T-helper 2 cell treated with Interferon-gamma antibody and Interleukin-4, amounts not matched to agents 100 ng/mL and 5 ng/mL, for 36 hours (primary cell): ENCODE results near the gene THPO. TPM values are rescaled to one million over a fixed set of nuclear protein-coding genes. Genes with fewer than 3 reads are reported as not detected.

Experiments used
- intact Hi-C: fragments of 100-400 bp; cut with micrococcal nuclease; formaldehyde crosslinking; loops from one replicate; pipeline ENCODE4 v1.15.1; 2023
- total RNA-seq: library from RNA; stranded (reverse); gene quantifications from 2 replicates; pipeline ENCODE4 v1.2.3, GENCODE V29; 2022

The THPO gene
- total RNA-seq, 1 donor from 2014 or later: not detected

GRCh38 chr3:184384856-184385422 lies 6.9 kb upstream of the THPO start:
- intact Hi-C loops: no loop called here

- intact Hi-C loops: no loop called here
Measured at GRCh38 chr3:184384342-184384741, 6.3 kb upstream of the THPO start.

- intact Hi-C loops: no loop called here
Measured at GRCh38 chr3:184383033-184383740, 5.2 kb upstream of the THPO start.

GRCh38 chr3:184382326-184383032 lies 4.5 kb upstream of the THPO start:
- intact Hi-C loops: no loop called here

GRCh38 chr3:184381261-184382224 lies 3.5 kb upstream of the THPO start:
- intact Hi-C loops: no loop called here

- intact Hi-C loops: no loop called here
Measured at GRCh38 chr3:184380627-184381260, 2.7 kb upstream of the THPO start.

GRCh38 chr3:184380185-184380626 lies 2.2 kb upstream of the THPO start:
- intact Hi-C loops: no loop called here

GRCh38 chr3:184379358-184380184 lies 1.6 kb upstream of the THPO start, which contains the start of gene CHRD:
Gene CHRD (plus strand): TSS chr3:184380054. CDS start chr3:184380319, 265 bp downstream.
- intact Hi-C loops: no loop called here

- intact Hi-C loops: no loop called here
Measured at GRCh38 chr3:184378651-184379357, 797 bp upstream of the THPO start.

- intact Hi-C loops: no loop called here
Measured at GRCh38 chr3:184377374-184377773, 633 bp downstream of the THPO start.

GRCh38 chr3:184375747-184376461 lies 2.1 kb downstream of the THPO start:
- intact Hi-C loops: no loop called here

GRCh38 chr3:184373422-184373821 lies 4.6 kb downstream of the THPO start:
- intact Hi-C loops: loop anchor here (5.0 kb wide), 1 partner anchor 44 kb away; no protein-coding TSS in a partner anchor

- intact Hi-C loops: loop anchor here (5.0 kb wide), 1 partner anchor 44 kb away; no protein-coding TSS in a partner anchor
Measured at GRCh38 chr3:184372911-184373310, 5.1 kb downstream of the THPO start.

- intact Hi-C loops: loop anchor here (5.0 kb wide), 1 partner anchor 45 kb away; no protein-coding TSS in a partner anchor
Measured at GRCh38 chr3:184372296-184372821, 5.6 kb downstream of the THPO start.

- intact Hi-C loops: loop anchor here (1.0 to 5.0 kb wide), 2 partner anchors 46 to 173 kb away; no protein-coding TSS in a partner anchor
Measured at GRCh38 chr3:184371570-184372018, 6.4 kb downstream of the THPO start.

GRCh38 chr3:184368586-184369183 lies 9.3 kb downstream of the THPO start:
- intact Hi-C loops: loop anchor here (10.0 kb wide), 1 partner anchor 346 kb away; the partner anchor contains the start of gene MAGEF1

- intact Hi-C loops: loop anchor here (10.0 kb wide), 1 partner anchor 347 kb away; the partner anchor contains the start of gene MAGEF1
Measured at GRCh38 chr3:184368116-184368515, 9.9 kb downstream of the THPO start.
